Activated CD4-positive, alpha-beta T cell treated with anti-CD3 and anti-CD28 coated beads, Interleukin-2, amount 50 U/mL, for 24 hours (primary cell): Measurements from ENCODE around the gene NPPA.
"Not testable (repeated sequence)": the region's sequence is repeated elsewhere in the genome, so short reads cannot be mapped to it uniquely, and the experiment has no call there.

ENCODE experiments used
- DNase-seq, 2 donors: peaks; one replicate each; pipeline ENCODE4 v3.0.0-alpha.2; 2020; ENCODE audit warnings: low read depth in 1 of 2, low spot score in 1 of 2

Gene NPPA

GRCh38 chr1:11847667-11848372 lies at the start of gene NPPA:
Gene NPPA, minus strand, starts transcription at chr1:11847783. Its CDS starts 99 bp downstream, at chr1:11847684.
- no peak for DNase-seq

- not testable (repeated sequence) for DNase-seq
Measured at GRCh38 chr1:11894501-11894900, 46.9 kb upstream of the NPPA start.

- DNase-seq = peak; percentile 60
Measured at GRCh38 chr1:11893907-11894251, 46.3 kb upstream of the NPPA start.

- DNase-seq = no peak
Measured at GRCh38 chr1:11891433-11892186, 44.0 kb upstream of the NPPA start.

- DNase-seq = no peak
Measured at GRCh38 chr1:11888877-11889208, 41.3 kb upstream of the NPPA start.

- DNase-seq = no peak
Measured at GRCh38 chr1:11888206-11888876, 40.8 kb upstream of the NPPA start.

GRCh38 chr1:11887666-11888007 lies 40.1 kb upstream of the NPPA start:
- DNase-seq = no peak

- DNase-seq = no peak
Measured at GRCh38 chr1:11886986-11887665, 39.5 kb upstream of the NPPA start.

- DNase-seq = no peak
Measured at GRCh38 chr1:11885916-11886315, 38.3 kb upstream of the NPPA start.

GRCh38 chr1:11882814-11883538 lies 35.4 kb upstream of the NPPA start:
- DNase-seq = no peak

- no peak for DNase-seq
Measured at GRCh38 chr1:11881749-11882441, 34.3 kb upstream of the NPPA start.

- no peak for DNase-seq
Measured at GRCh38 chr1:11880911-11881748, 33.5 kb upstream of the NPPA start.

GRCh38 chr1:11880181-11880575 lies 32.6 kb upstream of the NPPA start:
- DNase-seq = no peak

- no peak for DNase-seq
Measured at GRCh38 chr1:11879311-11880180, 32.0 kb upstream of the NPPA start.

GRCh38 chr1:11878891-11879190 lies 31.3 kb upstream of the NPPA start:
- no peak for DNase-seq

GRCh38 chr1:11878081-11878890 lies 30.7 kb upstream of the NPPA start:
- DNase-seq = no peak

- no peak for DNase-seq
Measured at GRCh38 chr1:11877074-11877473, 29.5 kb upstream of the NPPA start.

- no peak for DNase-seq
Measured at GRCh38 chr1:11875094-11875493, 27.5 kb upstream of the NPPA start.
